HG03159 (cell line): Measurements from ENCODE around the gene LAMP1.
"Not testable (repeated sequence)": the region's sequence is repeated elsewhere in the genome, so short reads cannot be mapped to it uniquely, and the experiment has no call there.

ENCODE experiments used
- ATAC-seq: cut with Tn5 transposase; IDR thresholded peaks from one replicate; pipeline ENCODE4 v1.9.1; 2021; ENCODE audit warnings: mild to moderate bottlenecking, moderate library complexity; ENCODE audit not compliant: unreplicated experiment

Gene LAMP1

GRCh38 chr13:113354831-113355610 lies 58.0 kb downstream of the LAMP1 start:
- ATAC-seq = no peak

DNA sequence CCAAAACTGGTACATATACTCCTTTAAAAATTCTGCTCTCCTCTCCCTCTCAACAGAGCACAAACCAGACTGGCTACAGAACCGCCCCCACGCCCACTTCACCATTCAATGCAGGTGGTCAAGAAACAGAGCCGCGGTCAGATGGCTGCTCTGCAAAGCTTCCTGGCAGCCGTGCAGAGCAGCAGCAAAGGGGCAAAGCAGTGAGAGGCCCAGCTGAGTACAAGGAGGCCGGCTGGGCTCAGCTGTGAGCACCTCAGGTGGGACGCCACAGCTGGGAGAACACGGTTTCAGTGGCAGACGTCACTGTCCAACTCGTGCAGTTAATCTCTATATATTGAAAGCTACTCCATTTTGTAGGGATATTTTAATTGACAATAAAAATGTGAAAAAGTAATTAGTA lies 58.6 kb downstream of the LAMP1 start:
- no peak for ATAC-seq

DNA sequence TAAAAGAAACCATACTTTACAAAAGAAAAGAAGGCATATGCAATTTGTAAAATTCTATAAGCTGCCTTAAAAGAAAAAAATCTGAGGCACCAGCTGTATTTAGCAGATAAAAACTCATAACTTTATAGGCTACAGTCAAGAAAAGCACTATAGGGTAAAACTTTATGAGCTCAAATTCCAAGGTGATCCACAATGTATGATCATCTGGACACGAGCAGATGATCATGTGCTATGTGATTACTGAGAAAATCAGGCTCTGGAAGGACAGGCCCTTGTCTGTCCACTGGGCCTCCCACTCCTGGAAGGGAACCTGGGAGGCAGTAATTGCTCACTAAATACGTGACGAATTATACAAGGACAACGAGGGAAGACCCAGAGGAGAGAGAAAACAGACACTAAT lies 59.6 kb downstream of the LAMP1 start:
- no peak for ATAC-seq

GRCh38 chr13:113357529-113357928 lies 60.5 kb downstream of the LAMP1 start:
- no peak for ATAC-seq

- ATAC-seq = no peak
Observed at GRCh38 chr13:113358653-113359190, 61.7 kb downstream of the LAMP1 start.

DNA sequence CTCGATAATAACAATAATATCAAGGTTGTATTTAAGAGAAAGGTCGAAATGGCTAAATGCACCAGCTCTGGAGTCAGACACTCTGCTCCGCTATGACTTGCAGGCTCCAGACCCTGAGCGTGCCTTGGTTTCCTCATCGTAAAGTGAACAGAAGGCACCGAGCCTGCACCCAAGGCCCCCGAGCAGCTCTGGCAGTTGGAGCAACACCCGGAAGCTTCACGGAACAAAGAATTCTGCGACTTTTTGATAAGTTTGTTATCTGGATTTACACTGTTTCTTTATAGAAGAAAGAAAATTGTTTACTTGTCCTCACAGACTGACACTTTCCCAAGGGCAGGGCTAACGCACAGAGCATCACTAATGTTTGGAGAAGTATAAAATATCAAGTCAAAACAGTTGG lies 62.5 kb downstream of the LAMP1 start:
- no peak for ATAC-seq

DNA sequence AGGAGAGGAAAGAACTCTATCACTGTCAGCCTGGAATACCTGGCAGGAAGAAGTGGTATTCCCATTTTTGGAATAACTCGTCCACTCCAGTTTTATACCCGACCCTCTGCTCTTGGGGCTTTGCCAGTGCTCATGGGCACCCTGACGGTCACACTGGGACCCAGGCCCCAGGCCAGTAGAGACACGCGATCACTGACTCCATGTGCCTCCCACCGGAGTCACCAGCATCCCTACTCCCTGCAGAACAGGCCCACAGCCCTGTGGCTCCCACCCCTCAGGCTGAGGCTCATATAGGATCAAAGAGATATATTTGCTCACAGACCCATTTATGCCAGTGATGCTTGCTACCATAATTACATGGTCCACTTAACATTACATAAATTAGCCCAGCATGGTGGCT lies 63.4 kb downstream of the LAMP1 start:
- no peak for ATAC-seq

- no peak for ATAC-seq
Observed at GRCh38 chr13:113361406-113361805, 64.4 kb downstream of the LAMP1 start.

- no peak for ATAC-seq
Observed at GRCh38 chr13:113364311-113364889, 67.4 kb downstream of the LAMP1 start.

DNA sequence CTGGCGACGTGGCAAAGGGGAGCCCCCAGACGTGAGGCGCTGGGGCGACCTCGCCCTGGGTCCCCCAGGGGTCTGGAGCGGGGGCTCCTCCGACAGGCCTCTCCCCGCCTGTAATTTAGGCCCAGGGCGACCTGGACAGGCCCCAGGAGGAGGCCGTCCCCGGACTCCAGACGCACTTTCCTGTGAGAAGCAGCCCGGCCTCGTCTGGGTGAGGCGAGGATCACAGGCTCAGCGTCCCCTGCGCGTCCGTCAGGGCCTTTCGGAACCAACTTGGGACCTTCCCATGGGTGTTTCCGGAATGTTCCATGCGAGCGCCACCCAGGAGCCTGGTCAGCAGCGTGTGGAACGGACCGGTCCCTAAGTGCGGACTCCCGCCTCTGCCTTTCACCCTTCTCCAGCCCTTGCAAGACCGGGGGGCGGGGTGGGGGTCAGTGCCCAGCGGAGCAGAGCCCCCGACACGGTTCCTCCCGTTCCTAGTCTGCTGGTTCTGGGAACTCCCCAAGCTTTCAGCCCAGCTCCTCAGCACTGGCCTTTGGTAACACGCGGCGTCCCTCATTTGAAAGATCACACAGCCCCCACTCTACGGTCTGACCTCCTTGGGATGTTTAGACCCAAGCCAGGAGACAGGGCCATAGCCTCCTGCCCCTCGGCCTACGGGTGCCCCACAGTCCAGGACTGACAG lies 68.0 kb downstream of the LAMP1 start:
- no peak for ATAC-seq

GRCh38 chr13:113365583-113365970 lies 68.5 kb downstream of the LAMP1 start:
- ATAC-seq = no peak

GRCh38 chr13:113365971-113366588 lies 69.0 kb downstream of the LAMP1 start:
- ATAC-seq = no peak

DNA sequence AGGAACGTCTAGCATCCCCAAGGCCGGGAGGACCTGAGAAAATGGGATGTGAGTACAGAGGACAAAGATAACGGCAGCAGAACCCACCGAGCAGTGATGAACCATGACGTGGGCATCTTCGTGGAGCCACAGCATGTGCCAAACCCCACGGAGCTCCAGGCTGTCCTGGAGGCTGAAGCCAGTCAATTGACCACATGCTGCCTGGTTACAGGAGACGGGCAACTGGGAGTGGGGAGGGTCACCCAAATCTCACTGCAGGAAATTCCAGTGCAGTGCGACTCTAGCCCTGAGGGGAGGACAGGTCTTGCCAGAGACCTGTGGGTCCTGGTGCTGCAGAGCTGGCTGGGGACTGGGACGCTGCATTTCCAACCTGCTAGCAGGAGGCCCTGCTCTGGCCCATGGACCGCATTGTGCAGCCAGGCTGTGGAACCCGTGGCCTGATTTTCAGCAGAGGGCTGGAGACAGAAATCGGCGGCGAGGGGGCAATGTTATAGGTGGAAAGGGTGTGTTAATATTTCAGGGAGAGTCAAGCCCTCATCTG lies 70.1 kb downstream of the LAMP1 start:
- no peak for ATAC-seq

DNA sequence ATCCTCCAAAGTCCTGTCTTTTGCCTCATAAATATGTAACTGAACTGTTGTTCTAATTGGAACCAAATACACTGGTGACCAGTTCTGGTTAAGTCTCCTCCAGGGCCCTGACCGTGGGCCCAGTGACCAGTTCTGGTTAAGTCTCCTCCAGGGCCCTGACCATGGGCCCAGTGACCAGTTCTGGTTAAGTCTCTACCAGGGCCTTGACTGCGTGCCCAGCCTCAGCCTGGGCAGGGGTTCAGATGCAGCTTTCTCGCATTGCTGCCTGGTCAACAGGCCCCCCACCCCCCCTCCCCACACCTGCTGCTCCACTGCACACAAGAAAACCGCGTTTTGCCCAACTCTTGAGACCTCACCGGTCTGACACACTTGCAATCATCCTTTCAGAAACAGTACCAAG lies 70.7 kb downstream of the LAMP1 start:
- no peak for ATAC-seq

DNA sequence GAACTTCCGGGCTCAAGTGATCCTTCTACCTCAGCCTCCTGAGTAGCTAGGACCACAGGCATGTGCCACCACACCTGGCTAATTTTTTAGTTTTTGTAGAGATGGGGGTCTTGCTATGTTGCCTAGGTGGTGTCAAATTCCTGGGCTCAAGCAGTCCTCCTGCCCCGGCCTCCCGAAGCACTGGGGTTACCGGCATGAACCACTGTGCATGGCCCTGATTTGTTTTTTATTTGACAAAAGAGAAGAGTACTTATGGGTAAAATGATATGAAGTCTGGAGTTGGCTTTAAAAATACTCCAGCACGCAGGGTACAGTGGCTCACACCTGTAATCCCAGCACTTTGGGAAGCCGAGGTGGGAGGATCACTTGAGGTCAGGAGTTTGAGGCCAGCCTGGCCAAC lies 71.3 kb downstream of the LAMP1 start:
- not testable (repeated sequence) for ATAC-seq

DNA sequence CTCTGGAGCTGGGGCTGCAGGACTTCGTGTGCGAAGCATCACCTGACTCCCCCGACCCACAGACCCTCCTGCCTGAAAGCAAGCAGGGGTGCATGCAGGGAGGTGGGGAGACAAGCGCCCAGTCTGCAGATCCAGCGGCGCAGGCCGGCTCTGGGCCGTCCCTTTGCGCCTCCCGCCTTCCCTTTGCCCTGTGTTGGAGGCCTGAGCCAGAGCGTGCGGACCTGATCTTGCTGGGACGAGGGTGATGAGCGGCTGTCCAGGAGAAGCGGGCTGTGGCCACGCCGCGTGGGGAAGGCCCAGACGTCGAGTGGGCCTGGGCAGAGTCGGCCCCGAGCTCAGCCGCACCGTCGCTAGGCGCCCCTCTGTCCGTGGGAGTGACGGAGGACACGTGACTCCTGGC lies 72.2 kb downstream of the LAMP1 start:
- ATAC-seq = no peak

GRCh38 chr13:113369881-113370280 lies 72.8 kb downstream of the LAMP1 start:
- no peak for ATAC-seq

- ATAC-seq = no peak
Observed at GRCh38 chr13:113371061-113371460, 74.0 kb downstream of the LAMP1 start.

- not testable (repeated sequence) for ATAC-seq
Observed at GRCh38 chr13:113371701-113372100, 74.7 kb downstream of the LAMP1 start.
